ENCODE measurements around the gene CACYBP. TPM values are rescaled to one million over a fixed set of nuclear protein-coding genes. Genes with fewer than 3 reads are reported as not detected.

Gene CACYBP
- total RNA-seq, 1 experiment from 2014 or later: 183 TPM

GRCh38 chr1:174975764-174976163 is 24.0 kb upstream of the CACYBP start:
- H3K27me3 ChIP-seq (replicated peaks; ENCODE audit: control insufficient read depth, insufficient read depth, low read length): no peaks in the 10 kb centered on the region
- H3K27ac Mint-ChIP-seq (ENCODE audit: unreplicated experiment): no peak overlapping the region
- H3K9me3 Mint-ChIP-seq (ENCODE audit: unreplicated experiment): no peaks in the 10 kb centered on the region
- H3K4me1 ChIP-seq: no peaks in the 10 kb centered on the region
- peaks cover 7% of the 10 kb centered on the region for H3K4me1 Mint-ChIP-seq (ENCODE audit: low read depth, unreplicated experiment)
- no peaks in the 10 kb centered on the region for H3K9me3 ChIP-seq
- no peak for TF ChIP-seq CTCF (IDR thresholded peaks at IDR 0.05; ENCODE audit: insufficient read depth in 1 of 2, low read depth in 1 of 2, low read length in 1 of 2, severe bottlenecking in 1 of 2, unreplicated experiment in 1 of 2)
- H3K36me3 Mint-ChIP-seq (ENCODE audit: insufficient read depth, unreplicated experiment): no peaks in the 10 kb centered on the region
- H3K36me3 ChIP-seq (ENCODE audit: control insufficient read depth, insufficient read depth, low read length): no peaks in the 10 kb centered on the region
- no peak overlapping the region for H3K4me3 ChIP-seq (ENCODE audit: low read depth, low read length)
- POLR2A ChIA-PET: no interaction called here
- BruUV-seq (replicated peaks): no TSS peak
- no peak for DNase-seq
- CTCF ChIA-PET: no interaction called here
- H3K4me3 Mint-ChIP-seq (ENCODE audit: unreplicated experiment): no peak overlapping the region
- intact Hi-C loops (cut with micrococcal nuclease; ENCODE audit: unreplicated experiment): no loop called here
- no peaks in the 10 kb centered on the region for H3K27me3 Mint-ChIP-seq (ENCODE audit: insufficient read depth, unreplicated experiment)

DNA sequence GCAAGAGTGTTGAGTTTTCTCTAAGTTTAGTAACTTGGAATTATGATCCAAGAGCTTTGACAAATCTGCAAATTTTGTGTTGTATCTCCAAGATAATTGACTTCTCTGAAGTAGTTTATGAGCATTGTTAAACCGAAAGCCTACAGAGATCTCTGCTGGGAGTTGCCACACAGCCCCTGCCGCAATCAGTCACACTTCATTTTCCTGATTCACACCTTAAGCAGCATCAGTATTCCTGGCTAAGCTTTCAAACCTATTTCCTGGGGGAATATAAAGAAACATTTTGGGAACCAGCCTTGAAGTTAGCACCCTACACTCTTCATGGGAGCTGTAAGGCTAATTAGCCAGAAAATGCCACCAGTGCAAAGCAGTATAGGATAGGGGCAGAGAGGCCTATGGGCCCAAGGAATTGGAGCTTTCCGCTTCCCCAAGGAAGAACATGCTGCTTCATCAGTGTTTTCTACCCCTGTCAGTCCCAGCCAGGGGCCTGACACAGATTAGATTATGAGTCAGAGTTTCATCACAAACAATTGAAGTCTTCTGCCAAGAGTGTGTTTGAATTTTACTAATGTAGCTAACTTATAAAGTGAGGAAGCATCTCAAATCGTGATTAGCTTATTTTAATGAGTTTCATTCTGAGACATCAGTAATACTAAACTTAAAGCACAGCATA is 23.2 kb upstream of the CACYBP start:
- no peak overlapping the region for H3K27ac Mint-ChIP-seq (ENCODE audit: unreplicated experiment)
- Histone ChIP-seq H3K36me3 (ENCODE audit: control insufficient read depth, insufficient read depth, low read length) (no peaks in the 10 kb centered on the region), H3K27me3 (replicated peaks; ENCODE audit: control insufficient read depth, insufficient read depth, low read length) (no peaks in the 10 kb centered on the region), H3K4me1 (no peaks in the 10 kb centered on the region), H3K4me3 (ENCODE audit: low read depth, low read length) (no peak overlapping the region), H3K9me3 (no peaks in the 10 kb centered on the region)
- peaks cover 2% of the 10 kb centered on the region for H3K4me1 Mint-ChIP-seq (ENCODE audit: low read depth, unreplicated experiment)
- no peak overlapping the region for H3K4me3 Mint-ChIP-seq (ENCODE audit: unreplicated experiment)
- no peaks in the 10 kb centered on the region for H3K36me3 Mint-ChIP-seq (ENCODE audit: insufficient read depth, unreplicated experiment)
- ChIA-PET CTCF (no interaction called here), POLR2A (no interaction called here)
- no peak for TF ChIP-seq CTCF (IDR thresholded peaks at IDR 0.05; ENCODE audit: insufficient read depth in 1 of 2, low read depth in 1 of 2, low read length in 1 of 2, severe bottlenecking in 1 of 2, unreplicated experiment in 1 of 2)
- no TSS peak for BruUV-seq (replicated peaks)
- no peaks in the 10 kb centered on the region for H3K9me3 Mint-ChIP-seq (ENCODE audit: unreplicated experiment)
- H3K27me3 Mint-ChIP-seq (ENCODE audit: insufficient read depth, unreplicated experiment): no peaks in the 10 kb centered on the region
- intact Hi-C loops (cut with micrococcal nuclease; ENCODE audit: unreplicated experiment): no loop called here
- no peak for DNase-seq

DNA sequence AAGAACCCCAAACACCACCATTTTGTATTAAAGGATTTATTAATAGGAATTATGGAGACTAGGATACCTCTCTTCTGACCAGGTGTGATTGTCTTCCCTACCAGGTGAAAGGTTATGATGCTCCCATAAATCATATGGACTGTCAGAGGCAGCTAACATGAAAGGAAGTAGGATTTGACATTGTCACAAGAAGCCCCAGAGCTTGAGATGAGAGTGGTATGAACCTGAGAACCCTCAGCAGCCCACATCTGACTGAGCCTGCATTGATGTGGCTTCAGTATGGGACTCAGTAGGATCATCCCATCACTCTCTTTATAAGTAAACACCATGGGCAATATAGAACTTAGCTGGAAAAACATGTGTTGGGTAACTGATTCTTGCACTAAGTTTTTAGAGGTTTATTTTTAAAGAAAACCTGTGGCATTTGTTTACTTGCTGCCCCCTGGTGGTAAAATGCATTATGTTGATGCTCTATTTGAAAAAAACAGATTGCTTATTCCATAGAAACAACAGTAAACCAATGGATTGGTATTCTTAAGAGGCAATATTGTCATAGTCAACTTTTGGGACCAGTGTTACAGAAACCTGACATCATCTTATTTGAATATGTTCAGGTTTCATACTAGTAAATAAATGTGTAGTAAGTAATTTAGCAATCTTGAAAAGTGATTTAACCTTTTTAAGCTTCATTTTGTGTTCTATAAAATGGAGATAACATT is 16.6 kb upstream of the CACYBP start:
- peak in 1 of 2 experiments; percentile 39 for DNase-seq
- H3K4me3 Mint-ChIP-seq (ENCODE audit: unreplicated experiment): no peak overlapping the region
- peaks cover 11% of the 10 kb centered on the region for H3K36me3 Mint-ChIP-seq (ENCODE audit: insufficient read depth, unreplicated experiment)
- POLR2A ChIA-PET: no interaction called here
- H3K27me3 Mint-ChIP-seq (ENCODE audit: insufficient read depth, unreplicated experiment): no peaks in the 10 kb centered on the region
- BruUV-seq (replicated peaks): no TSS peak
- H3K27ac Mint-ChIP-seq (ENCODE audit: unreplicated experiment): no peak overlapping the region
- H3K9me3 Mint-ChIP-seq (ENCODE audit: unreplicated experiment): no peaks in the 10 kb centered on the region
- H3K4me3 ChIP-seq (ENCODE audit: low read depth, low read length): no peak overlapping the region
- no peaks in the 10 kb centered on the region for H3K4me1 ChIP-seq
- peak; percentile 39 to 47 for TF ChIP-seq CTCF (IDR thresholded peaks at IDR 0.05; ENCODE audit: insufficient read depth in 1 of 2, low read depth in 1 of 2, low read length in 1 of 2, severe bottlenecking in 1 of 2, unreplicated experiment in 1 of 2)
- no peaks in the 10 kb centered on the region for H3K9me3 ChIP-seq
- intact Hi-C loops (cut with micrococcal nuclease; ENCODE audit: unreplicated experiment): loop anchor here (1.0 kb wide), 2 partner anchors 100 to 213 kb away; no protein-coding TSS in a partner anchor
- H3K4me1 Mint-ChIP-seq (ENCODE audit: low read depth, unreplicated experiment): peaks cover 6% of the 10 kb centered on the region
- no peaks in the 10 kb centered on the region for H3K36me3 ChIP-seq (ENCODE audit: control insufficient read depth, insufficient read depth, low read length)
- CTCF ChIA-PET: no interaction called here
- H3K27me3 ChIP-seq (replicated peaks; ENCODE audit: control insufficient read depth, insufficient read depth, low read length): no peaks in the 10 kb centered on the region
